B cell (primary cell): ENCODE measurements around the gene USH1G. TPM values are rescaled to one million over a fixed set of nuclear protein-coding genes. Genes with fewer than 3 reads are reported as not detected.
A peak's percentile ranks its signal among the peaks of the same experiment; 100 is the strongest.
"Not testable (repeated sequence)": the region's sequence is repeated elsewhere in the genome, so short reads cannot be mapped to it uniquely, and the experiment has no call there.

Experiments
- ATAC-seq: fragments of 200-7000 bp; cut with Tn5 transposase; one replicate; pipeline ENCODE4 v1.10.0; 2021; ENCODE audit warnings: low read depth, mild to moderate bottlenecking, moderate number of reproducible peaks, moderate library complexity
- CTCF ChIA-PET: fragments of 350-600 bp; sonication (Branson Sonifier 250); formaldehyde crosslinking; loops from one replicate; lab custom pipeline; 2021; ENCODE audit warnings: antibody characterized with exemption, inconsistent platforms; lab: Charles Lee
- POLR2A ChIA-PET: fragments of 350-600 bp; sonication (Branson Sonifier 250); formaldehyde crosslinking; loops from one replicate; lab custom pipeline; 2021; ENCODE audit warnings: antibody characterized with exemption; lab: Charles Lee
- DNase-seq: peaks from one replicate; pipeline ENCODE4 v3.0.0; 2013
- H2AFZ ChIP-seq: 2 replicates; pipeline ENCODE4 v1.6.1; 2012; ENCODE audit warnings: mild to moderate bottlenecking, low read depth, low read length; ENCODE audit not compliant: insufficient read depth, poor library complexity, severe bottlenecking
- H3K27ac ChIP-seq, 2 donors: 1 replicate in 1 of 2; 2 replicates in 1 of 2; pipeline ENCODE4 v1.5.1; 2012 to 2013; ENCODE audit warnings: low read length in 2 of 2, mild to moderate bottlenecking in 2 of 2, moderate library complexity in 1 of 2
- H3K27me3 ChIP-seq, 4 experiments: fragments of 200-600 bp in 1 of 4; sonication (generic) in 1 of 4; replicated peaks in 1 of 4; 1 replicate in 2 of 4; 2 replicates in 2 of 4; pipeline versions ENCODE4 v1.6.1 to v1.7.0; 2013 to 2016; ENCODE audit warnings: low read length in 3 of 4, mild to moderate bottlenecking in 2 of 4, mixed read lengths in 1 of 4, moderate library complexity in 1 of 4; ENCODE audit not compliant: insufficient read depth in 4 of 4, control insufficient read depth in 3 of 4; ENCODE audit errors: control extremely low read depth in 1 of 4
- H3K36me3 ChIP-seq, 2 experiments: replicated peaks in 1 of 2; 1 replicate in 1 of 2; 2 replicates in 1 of 2; pipeline versions ENCODE4 v1.6.1 to v1.7.1; 2013; ENCODE audit warnings: low read length in 1 of 2; ENCODE audit not compliant: insufficient read depth in 2 of 2, control insufficient read depth in 1 of 2; ENCODE audit errors: control extremely low read depth in 1 of 2, extremely low read depth in 1 of 2
- H3K4me1 ChIP-seq, 2 donors: fragments of 200-600 bp in 1 of 2; sonication (generic) in 1 of 2; 1 replicate in 1 of 2; 2 replicates in 1 of 2; pipeline versions ENCODE4 v1.5.1 to v1.6.1; 2013 to 2017; ENCODE audit warnings: low read length in 2 of 2; ENCODE audit not compliant: control insufficient read depth in 2 of 2, insufficient read depth in 2 of 2
- H3K4me2 ChIP-seq: replicated peaks from 2 replicates; pipeline ENCODE3; 2012; ENCODE audit warnings: mild to moderate bottlenecking, low read depth, low read length; ENCODE audit not compliant: poor library complexity, severe bottlenecking
- H3K4me3 ChIP-seq, 5 experiments: fragments of 200-600 bp in 1 of 5; sonication (generic) in 1 of 5; 1 replicate in 3 of 5; 2 replicates in 2 of 5; pipeline versions ENCODE4 v1.5.1 to v1.7.0; 2011 to 2016; ENCODE audit warnings: low read length in 4 of 5, mild to moderate bottlenecking in 4 of 5, low read depth in 2 of 5, control low read depth in 1 of 5, moderate library complexity in 1 of 5; ENCODE audit not compliant: insufficient read depth in 1 of 5; ENCODE audit errors: control extremely low read depth in 1 of 5, extremely low read depth in 1 of 5
- H3K79me2 ChIP-seq: fragments of 200-600 bp; sonication (generic); one replicate; pipeline ENCODE4 v1.6.0; 2016; ENCODE audit warnings: low read length; ENCODE audit not compliant: control insufficient read depth, insufficient read depth
- H3K9ac ChIP-seq: fragments of 200-600 bp; sonication (generic); 2 replicates; pipeline ENCODE4 v1.6.1; 2017; ENCODE audit warnings: mild to moderate bottlenecking, low read length, moderate library complexity
- H3K9me3 ChIP-seq, 3 donors: one replicate each; pipeline versions ENCODE4 v1.6.1 to v1.7.1; 2013; ENCODE audit warnings: low read length in 2 of 3; ENCODE audit not compliant: control insufficient read depth in 2 of 3, insufficient read depth in 1 of 3; ENCODE audit errors: control extremely low read depth in 1 of 3
- H4K20me1 ChIP-seq: 2 replicates; pipeline ENCODE4 v1.6.0; 2012; ENCODE audit warnings: mild to moderate bottlenecking, low read length; ENCODE audit not compliant: insufficient read depth, control insufficient read depth, poor library complexity, severe bottlenecking
- H3K27ac Mint-ChIP-seq: one replicate; pipeline ENCODE4 v1.8.0; 2021; ENCODE audit warnings: mixed read lengths
- H3K27me3 Mint-ChIP-seq: one replicate; pipeline ENCODE4 v1.8.0; 2021; ENCODE audit warnings: mixed read lengths
- H3K4me1 Mint-ChIP-seq: one replicate; pipeline ENCODE4 v1.8.0; 2021; ENCODE audit warnings: mixed read lengths
- H3K4me3 Mint-ChIP-seq: one replicate; pipeline ENCODE4 v1.8.0; 2021; ENCODE audit warnings: mixed read lengths
- H3K9me3 Mint-ChIP-seq: one replicate; pipeline ENCODE4 v1.8.0; 2022; ENCODE audit warnings: mixed read lengths; ENCODE audit not compliant: insufficient read depth
- CTCF ChIP-seq: fragments of 200-600 bp; IDR thresholded peaks from one replicate; pipeline ENCODE4 v1.8.0; 2022; ENCODE audit warnings: antibody characterized with exemption, mild to moderate bottlenecking
- EZH2 ChIP-seq: IDR thresholded peaks from 2 replicates; pipeline ENCODE4 v1.6.1; 2012; ENCODE audit warnings: borderline replicate concordance, low read depth, mild to moderate bottlenecking, moderate library complexity, low read length; ENCODE audit not compliant: insufficient read depth, poor library complexity, severe bottlenecking
- WGBS: methylation state at CpG from one replicate; pipeline ENCODE4 v1.1.5; 2013; ENCODE audit warnings: missing lambda C conversion rate; ENCODE audit not compliant: insufficient coverage; 5-methylcytosine and 5-hydroxymethylcytosine counted together
- intact Hi-C: fragments of 100-400 bp; cut with micrococcal nuclease; formaldehyde crosslinking; loops from one replicate; pipeline ENCODE4 v1.10.0; 2022
- polyA plus RNA-seq: library from polyadenylated mRNA; depleted of rRNA; stranded (reverse); fragments of >200 nt; gene quantifications from 2 replicates; pipeline ENCODE4 v1.2.3, GENCODE V29; 2012
- total RNA-seq, 2 donors: library from RNA; stranded (reverse); fragments of 120-200 nt in 1 of 2; gene quantifications; 1 replicate in 1 of 2; 2 replicates in 1 of 2; pipeline versions ENCODE4 v1.2.3 to v1.2.4, GENCODE V29; 2013 to 2022

USH1G gene
- total and polyA plus RNA-seq, 2 donors (not counting 1 experiment from before 2014, with no cell fraction given), result not detected

- ATAC-seq (no peak), DNase-seq (no peak)
- Histone ChIP-seq H3K4me3 (no peak overlapping the region), H3K79me2 (no peaks in the 10 kb centered on the region), H3K27me3 (peaks cover 0 to 48% (median 11%) of the 10 kb centered on the region in 4 experiments), H3K9me3 (peaks cover 0 to 6% (median 0%) of the 10 kb centered on the region in 3 donors), H3K9ac (no peak overlapping the region), H2AFZ (peak overlapping the region; percentile 84), H3K4me1 (peaks cover 13 to 16% of the 10 kb centered on the region in 2 donors), H3K36me3 (no peaks in the 10 kb centered on the region), H3K27ac (no peak overlapping the region), H4K20me1 (no peaks in the 10 kb centered on the region), H3K4me2 (peak overlapping the region; percentile 92)
- Mint-ChIP-seq H3K27me3 (peaks cover 24% of the 10 kb centered on the region), H3K27ac (no peak overlapping the region), H3K9me3 (no peaks in the 10 kb centered on the region), H3K4me1 (peaks cover 9% of the 10 kb centered on the region), H3K4me3 (peak overlapping the region; percentile 71)
- POLR2A ChIA-PET, result interaction anchor here (0.6 to 0.9 kb wide), 3 partner anchors 40 to 923 kb away, joined by 3 to 4 read pairs (median 3); no protein-coding TSS in a partner anchor
- intact Hi-C loops, result no loop called here
- 94% methylated on average over 7 of the region's 8 CpGs for WGBS
- TF ChIP-seq CTCF, result no peak
- no peak for TF ChIP-seq EZH2
- CTCF ChIA-PET, result interaction anchor here (1.0 to 7.7 kb wide), 5 partner anchors 9 to 230 kb away, joined by 3 to 67 read pairs (median 14); partner anchors contain the start of gene MRPL58
Observed at GRCh38 chr17:74971069-74971841, 48.2 kb upstream of the USH1G start.

GRCh38 chr17:74970395-74970794 lies 47.3 kb upstream of the USH1G start:
- DNase-seq, result no peak
- no peaks in the 10 kb centered on the region for H3K36me3 ChIP-seq
- no peaks in the 10 kb centered on the region for H3K9me3 Mint-ChIP-seq
- peaks cover 22% of the 10 kb centered on the region for H3K27me3 Mint-ChIP-seq
- ChIA-PET POLR2A (no interaction called here), CTCF (interaction anchor here (5.9 to 7.7 kb wide), 2 partner anchors 8 to 13 kb away, joined by 32 to 67 read pairs; no protein-coding TSS in a partner anchor)
- TF ChIP-seq CTCF (no peak), EZH2 (no peak)
- no peak overlapping the region for H3K4me3 Mint-ChIP-seq
- ATAC-seq, result no peak
- H3K27me3 ChIP-seq, result peaks cover 0 to 39% (median 11%) of the 10 kb centered on the region in 4 experiments
- H3K4me3 ChIP-seq, result no peak overlapping the region
- H3K9me3 ChIP-seq, result peaks cover 0 to 6% (median 0%) of the 10 kb centered on the region in 3 donors
- no peak overlapping the region for H3K4me2 ChIP-seq
- H3K4me1 Mint-ChIP-seq, result peaks cover 9% of the 10 kb centered on the region
- H3K79me2 ChIP-seq, result no peaks in the 10 kb centered on the region
- WGBS, result 94% methylated on average over 3 of the region's 3 CpGs
- no peak overlapping the region for H2AFZ ChIP-seq
- no peak overlapping the region for H3K9ac ChIP-seq
- H3K27ac Mint-ChIP-seq, result no peak overlapping the region
- H3K4me1 ChIP-seq, result peaks cover 13 to 16% of the 10 kb centered on the region in 2 donors
- H3K27ac ChIP-seq, result no peak overlapping the region
- intact Hi-C loops, result no loop called here
- no peaks in the 10 kb centered on the region for H4K20me1 ChIP-seq

- H3K9ac ChIP-seq, H3K4me1 Mint-ChIP-seq, H3K4me2 ChIP-seq, H2AFZ ChIP-seq, ATAC-seq, H4K20me1 ChIP-seq, H3K36me3 ChIP-seq, H3K27ac ChIP-seq, H3K9me3 Mint-ChIP-seq, DNase-seq, H3K4me3 ChIP-seq, H3K9me3 ChIP-seq, H3K79me2 ChIP-seq, H3K27ac Mint-ChIP-seq, H3K4me3 Mint-ChIP-seq, intact Hi-C loops: not testable (repeated sequence)
- Histone ChIP-seq H3K4me1 (peaks cover 13 to 16% of the 10 kb centered on the region in 2 donors), H3K27me3 (peaks cover 0 to 32% (median 9%) of the 10 kb centered on the region in 4 experiments)
- H3K27me3 Mint-ChIP-seq, result peaks cover 23% of the 10 kb centered on the region
- POLR2A ChIA-PET, result interaction anchor here (0.7 kb wide), 1 partner anchor 14 kb away, joined by 4 read pairs; no protein-coding TSS in a partner anchor
- CTCF ChIA-PET, result interaction anchor here (0.7 to 5.9 kb wide), 4 partner anchors 8 to 178 kb away, joined by 3 to 32 read pairs (median 4); no protein-coding TSS in a partner anchor
- WGBS, result 100% methylated on average over 2 of the region's 5 CpGs
Observed at GRCh38 chr17:74969501-74969900, 46.4 kb upstream of the USH1G start.
